SU-DHL-6 (cell line): Measurements from ENCODE around the gene CACNB1.

ENCODE experiments used
- H2AFZ ChIP-seq: fragments of 200-600 bp; sonication (generic); 2 replicates; pipeline ENCODE4 v1.6.1; 2014; ENCODE audit warnings: low read depth, mild to moderate bottlenecking, moderate library complexity, mixed read lengths, antibody characterized with exemption, low read length; ENCODE audit not compliant: severe bottlenecking
- H3F3A ChIP-seq: fragments of 200-600 bp; shearing (Covaris generic); 2 replicates; pipeline ENCODE4 v1.6.0; 2016; ENCODE audit warnings: antibody characterized with exemption, mild to moderate bottlenecking; ENCODE audit not compliant: insufficient read depth
- H3K27ac ChIP-seq: fragments of 200-600 bp; sonication (generic); 2 replicates; pipeline ENCODE4 v1.5.1; 2016; ENCODE audit warnings: low read depth, mild to moderate bottlenecking, low read length, moderate library complexity, mixed read lengths
- H3K27me3 ChIP-seq: fragments of 200-600 bp; sonication (generic), shearing (Covaris generic); 2 replicates; pipeline ENCODE4 v1.6.0; 2014; ENCODE audit warnings: mild to moderate bottlenecking, low read length
- H3K36me3 ChIP-seq: fragments of 200-600 bp; sonication (generic); 2 replicates; pipeline ENCODE4 v1.6.1; 2014; ENCODE audit warnings: mild to moderate bottlenecking, low read length, mixed read lengths
- H3K4me2 ChIP-seq: fragments of 300-600, 200-600 bp; shearing (Covaris generic), sonication (generic); 2 replicates; pipeline ENCODE4 v1.6.0; 2014; ENCODE audit warnings: low read length, low read depth, mild to moderate bottlenecking; ENCODE audit not compliant: poor library complexity, severe bottlenecking
- H3K4me3 ChIP-seq: fragments of 200-600 bp; sonication (generic); 2 replicates; pipeline ENCODE4 v1.5.1; 2014; ENCODE audit warnings: antibody characterized with exemption, low read length, mild to moderate bottlenecking, mixed read lengths; ENCODE audit not compliant: insufficient read depth, poor library complexity, severe bottlenecking
- H3K79me2 ChIP-seq: fragments of 200-600 bp; sonication (generic); 2 replicates; pipeline ENCODE4 v1.6.1; 2014; ENCODE audit warnings: mild to moderate bottlenecking, low read length, moderate library complexity; ENCODE audit not compliant: insufficient read depth
- H3K9ac ChIP-seq: fragments of 200-600 bp; sonication (generic); 2 replicates; pipeline ENCODE4 v1.7.0; 2014; ENCODE audit warnings: mild to moderate bottlenecking, low read length
- H3K9me2 ChIP-seq: fragments of 200-600 bp; sonication (generic); replicated peaks from 2 replicates; pipeline ENCODE4 v1.6.1; 2014; ENCODE audit warnings: low read length; ENCODE audit not compliant: insufficient read depth
- H3K9me3 ChIP-seq: fragments of 200-600 bp; sonication (generic); 2 replicates; pipeline ENCODE4 v1.6.1; 2014; ENCODE audit warnings: low read length, mixed read lengths; ENCODE audit not compliant: insufficient read depth
- H4K20me1 ChIP-seq: fragments of 200-600 bp; sonication (generic); 2 replicates; pipeline ENCODE4 v1.6.1; 2014; ENCODE audit warnings: low read depth, mild to moderate bottlenecking, antibody characterized with exemption, low read length, moderate library complexity, mixed read lengths
- CTCF ChIP-seq: fragments of 200-600 bp; sonication (generic); IDR thresholded peaks from one replicate; pipeline ENCODE4 v1.5.1; 2017; ENCODE audit warnings: antibody characterized with exemption, mild to moderate bottlenecking, low read length, moderate library complexity; ENCODE audit not compliant: insufficient read depth, poor library complexity, severe bottlenecking
- EZH2phosphoT487 ChIP-seq: fragments of 200-600 bp; sonication (generic), shearing (Covaris generic); conservative IDR thresholded peaks from 2 replicates; pipeline ENCODE4 v1.6.1; 2018; ENCODE audit warnings: mild to moderate bottlenecking, antibody characterized with exemption, low read length, moderate library complexity, mixed read lengths

The CACNB1 gene

GRCh38 chr17:39165178-39165840 lies 32.2 kb downstream of the CACNB1 start:
- H3K79me2 ChIP-seq = no peaks in the 10 kb centered on the region
- no peaks in the 10 kb centered on the region for H3K9me3 ChIP-seq
- H3K27me3 ChIP-seq = no peaks in the 10 kb centered on the region
- no peaks in the 10 kb centered on the region for H3K36me3 ChIP-seq
- H3F3A ChIP-seq = no peaks in the 10 kb centered on the region
- H3K4me3 ChIP-seq = no peak overlapping the region
- H3K4me2 ChIP-seq = no peak overlapping the region
- H4K20me1 ChIP-seq = no peaks in the 10 kb centered on the region
- H3K27ac ChIP-seq = no peak overlapping the region
- no peak for TF ChIP-seq CTCF
- TF ChIP-seq EZH2phosphoT487 = no peak
- H2AFZ ChIP-seq = no peak overlapping the region
- no peak overlapping the region for H3K9ac ChIP-seq
- H3K9me2 ChIP-seq = no peaks in the 10 kb centered on the region

- Histone ChIP-seq H4K20me1 (no peaks in the 10 kb centered on the region), H3K27ac (no peak overlapping the region), H3K9ac (no peak overlapping the region), H3F3A (no peaks in the 10 kb centered on the region), H3K9me3 (no peaks in the 10 kb centered on the region), H3K4me3 (no peak overlapping the region), H3K9me2 (no peaks in the 10 kb centered on the region), H3K27me3 (no peaks in the 10 kb centered on the region), H3K36me3 (no peaks in the 10 kb centered on the region), H3K79me2 (no peaks in the 10 kb centered on the region), H3K4me2 (peak overlapping the region; percentile 36), H2AFZ (no peak overlapping the region)
- no peak for TF ChIP-seq EZH2phosphoT487
- peak; percentile 76 for TF ChIP-seq CTCF
These were observed 32.8 kb downstream of the CACNB1 start for GRCh38 chr17:39164675-39165143.

DNA sequence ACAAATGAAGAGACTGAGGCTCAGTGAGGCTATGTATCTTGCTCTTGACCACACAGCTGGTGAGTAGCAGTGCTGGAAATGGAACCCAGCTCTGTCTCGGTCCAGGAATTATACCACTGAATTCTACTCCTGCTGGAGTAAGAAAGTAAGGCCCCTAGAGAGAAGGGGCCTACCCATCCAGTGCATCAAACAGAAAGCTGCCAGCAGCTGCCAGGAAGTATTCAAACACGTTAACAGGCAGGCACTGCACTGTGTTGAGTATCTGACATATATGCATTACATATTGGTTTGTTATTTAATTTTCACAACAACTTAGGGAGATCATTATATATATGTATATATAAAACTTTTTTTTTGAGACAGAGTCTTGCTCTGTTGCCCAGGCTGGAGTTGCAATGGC lies 35.5 kb downstream of the CACNB1 start:
- Histone ChIP-seq H3K9ac (no peak overlapping the region), H3K36me3 (no peaks in the 10 kb centered on the region), H2AFZ (no peak overlapping the region), H3K27me3 (no peaks in the 10 kb centered on the region), H3K4me3 (no peak overlapping the region), H3K79me2 (no peaks in the 10 kb centered on the region), H3K9me3 (no peaks in the 10 kb centered on the region), H3K27ac (no peak overlapping the region), H3K4me2 (no peak overlapping the region), H3K9me2 (no peaks in the 10 kb centered on the region), H4K20me1 (no peaks in the 10 kb centered on the region), H3F3A (no peaks in the 10 kb centered on the region)
- TF ChIP-seq EZH2phosphoT487 = no peak
- TF ChIP-seq CTCF = no peak
